Activated T-helper 1 cell treated with anti-CD3 and anti-CD28 coated beads, Interleukin-12 subunit alpha, Interleukin-12 subunit beta, Interleukin-2, Interleukin-4 antibody, amounts not matched to agents 30 ng/mL and 10 ng/mL and 1 ng/mL, durations not matched to agents 14 hours and 24 hours and 36 hours (primary cell): ENCODE results near the gene FNDC7. TPM values are rescaled to one million over a fixed set of nuclear protein-coding genes. Genes with fewer than 3 reads are reported as not detected.
"Not testable (repeated sequence)": the region's sequence is repeated elsewhere in the genome, so short reads cannot be mapped to it uniquely, and the experiment has no call there.

Source experiments
- DNase-seq: peaks from one replicate; pipeline ENCODE4 v3.0.0; 2021; ENCODE audit warnings: low spot score
- H3K27ac Mint-ChIP-seq: one replicate; pipeline ENCODE4 v1.8.0; 2021; ENCODE audit warnings: mild to moderate bottlenecking, mixed read lengths
- H3K27me3 Mint-ChIP-seq: one replicate; pipeline ENCODE4 v1.8.0; 2022; ENCODE audit warnings: mild to moderate bottlenecking, moderate library complexity, mixed read lengths; ENCODE audit not compliant: insufficient read depth
- H3K36me3 Mint-ChIP-seq: one replicate; pipeline ENCODE4 v1.8.0; 2021; ENCODE audit warnings: low read depth, mixed read lengths
- H3K4me1 Mint-ChIP-seq: one replicate; pipeline ENCODE4 v1.8.0; 2021; ENCODE audit warnings: low read depth, mixed read lengths
- H3K4me3 Mint-ChIP-seq: one replicate; pipeline ENCODE4 v1.8.0; 2021; ENCODE audit warnings: mild to moderate bottlenecking, moderate library complexity, mixed read lengths
- H3K9me3 Mint-ChIP-seq: one replicate; pipeline ENCODE4 v1.8.0; 2021; ENCODE audit warnings: mixed read lengths
- intact Hi-C: fragments of 100-400 bp; cut with micrococcal nuclease; formaldehyde crosslinking; loops from one replicate; pipeline ENCODE4 v1.15.1; 2024
- total RNA-seq: library from RNA; stranded (reverse); gene quantifications from 2 replicates; pipeline ENCODE4 v1.2.3, GENCODE V29; 2022

FNDC7 gene
- total RNA-seq, 1 donor from 2014 or later = not detected

- no peak for DNase-seq
- H3K27me3 Mint-ChIP-seq = no peaks in the 10 kb centered on the region
- intact Hi-C loops = no loop called here
- no peak overlapping the region for H3K27ac Mint-ChIP-seq
- H3K4me3 Mint-ChIP-seq = no peak overlapping the region
- no peaks in the 10 kb centered on the region for H3K4me1 Mint-ChIP-seq
- peaks cover 28% of the 10 kb centered on the region for H3K36me3 Mint-ChIP-seq
- no peaks in the 10 kb centered on the region for H3K9me3 Mint-ChIP-seq
Measured at GRCh38 chr1:108767115-108767514, 54.4 kb downstream of the FNDC7 start.

- Mint-ChIP-seq H3K9me3 (no peaks in the 10 kb centered on the region), H3K4me1 (no peaks in the 10 kb centered on the region), H3K27ac (no peak overlapping the region), H3K36me3 (peaks cover 28% of the 10 kb centered on the region), H3K4me3 (no peak overlapping the region), H3K27me3 (no peaks in the 10 kb centered on the region)
- intact Hi-C loops = no loop called here
- DNase-seq = no peak
Measured at GRCh38 chr1:108767708-108768107, 55.0 kb downstream of the FNDC7 start.

- intact Hi-C loops = no loop called here
- Mint-ChIP-seq H3K27ac (no peak overlapping the region), H3K4me3 (no peak overlapping the region), H3K36me3 (peaks cover 37% of the 10 kb centered on the region), H3K27me3 (no peaks in the 10 kb centered on the region), H3K9me3 (no peaks in the 10 kb centered on the region), H3K4me1 (no peaks in the 10 kb centered on the region)
- no peak for DNase-seq
Measured at GRCh38 chr1:108777839-108778238, 65.1 kb downstream of the FNDC7 start.

- no peaks in the 10 kb centered on the region for H3K27me3 Mint-ChIP-seq
- no peak overlapping the region for H3K27ac Mint-ChIP-seq
- intact Hi-C loops = no loop called here
- DNase-seq = no peak
- H3K36me3 Mint-ChIP-seq = peaks cover 41% of the 10 kb centered on the region
- no peak overlapping the region for H3K4me3 Mint-ChIP-seq
- H3K4me1 Mint-ChIP-seq = no peaks in the 10 kb centered on the region
- peaks cover 14% of the 10 kb centered on the region for H3K9me3 Mint-ChIP-seq
Measured at GRCh38 chr1:108779455-108779854, 66.7 kb downstream of the FNDC7 start.

DNA sequence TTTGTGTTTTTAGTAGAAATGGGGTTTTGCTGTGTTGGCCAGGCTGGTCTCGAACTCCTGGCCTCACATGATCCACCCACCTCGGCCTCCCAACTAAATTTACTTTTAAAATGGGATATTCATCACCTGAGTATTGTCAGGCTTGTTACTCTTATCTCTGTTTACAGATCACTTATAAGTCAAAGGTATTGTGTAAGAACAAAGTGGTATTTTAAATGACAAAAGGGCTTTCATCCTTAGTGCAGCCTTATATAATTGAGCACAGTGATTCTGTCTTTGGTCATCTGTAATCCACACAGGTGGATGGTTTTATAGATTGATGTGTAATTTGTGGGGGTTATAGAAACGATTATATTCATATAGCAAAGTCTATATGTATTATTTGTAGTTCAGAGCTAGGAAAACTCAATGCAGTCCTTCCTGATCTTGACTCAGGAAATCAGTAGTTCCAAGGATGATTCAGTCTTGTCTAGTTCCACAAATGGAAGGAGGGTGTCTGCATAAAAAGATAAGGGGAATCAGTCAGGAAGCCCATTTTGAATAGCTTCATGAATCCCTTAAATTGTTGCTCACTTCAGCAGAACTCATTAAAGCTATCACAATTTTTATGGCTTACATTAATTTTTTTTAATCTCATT, 68.3 kb downstream of the FNDC7 start:
- no peak overlapping the region for H3K4me3 Mint-ChIP-seq
- H3K4me1 Mint-ChIP-seq = no peaks in the 10 kb centered on the region
- H3K27ac Mint-ChIP-seq = no peak overlapping the region
- no peaks in the 10 kb centered on the region for H3K27me3 Mint-ChIP-seq
- H3K36me3 Mint-ChIP-seq = peaks cover 52% of the 10 kb centered on the region
- intact Hi-C loops = no loop called here
- H3K9me3 Mint-ChIP-seq = peaks cover 30% of the 10 kb centered on the region
- DNase-seq = no peak

- H3K36me3 Mint-ChIP-seq = peaks cover 57% of the 10 kb centered on the region
- H3K9me3 Mint-ChIP-seq = peaks cover 31% of the 10 kb centered on the region
- H3K4me1 Mint-ChIP-seq, DNase-seq, intact Hi-C loops, H3K27ac Mint-ChIP-seq, H3K4me3 Mint-ChIP-seq, H3K27me3 Mint-ChIP-seq: not testable (repeated sequence)
Measured at GRCh38 chr1:108781575-108781944, 68.9 kb downstream of the FNDC7 start.

DNA sequence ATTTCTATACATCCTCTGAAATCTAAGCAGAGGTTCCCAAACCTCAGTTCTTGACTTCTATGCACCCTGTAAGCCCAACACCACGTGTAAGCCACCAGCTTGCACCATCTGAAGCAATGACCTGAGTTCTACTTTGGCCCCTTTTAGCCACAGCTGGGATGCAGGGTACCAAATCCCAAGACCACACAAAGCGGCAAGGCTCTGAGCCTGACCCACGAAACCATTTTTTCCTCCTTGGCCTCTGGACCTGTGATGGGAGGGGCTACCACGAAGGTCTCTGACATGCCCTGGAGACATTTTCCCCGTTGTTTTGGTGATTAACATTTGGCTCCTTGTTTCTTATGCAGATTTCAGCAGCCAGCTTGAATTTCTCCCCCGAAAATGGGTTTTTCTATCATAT, 72.6 kb downstream of the FNDC7 start:
- H3K4me1 Mint-ChIP-seq = no peaks in the 10 kb centered on the region

GRCh38 chr1:108785880-108786279, 73.2 kb downstream of the FNDC7 start:
- peaks cover 31% of the 10 kb centered on the region for H3K9me3 Mint-ChIP-seq
- no peak overlapping the region for H3K27ac Mint-ChIP-seq
- no peak overlapping the region for H3K4me3 Mint-ChIP-seq
- no peak for DNase-seq
- H3K4me1 Mint-ChIP-seq = no peaks in the 10 kb centered on the region
- peaks cover 66% of the 10 kb centered on the region for H3K36me3 Mint-ChIP-seq
- intact Hi-C loops = no loop called here
- H3K27me3 Mint-ChIP-seq = no peaks in the 10 kb centered on the region

More for the DNA sequence above, 72.6 kb downstream of the FNDC7 start:
- H3K27me3 Mint-ChIP-seq = no peaks in the 10 kb centered on the region
- no peak overlapping the region for H3K27ac Mint-ChIP-seq
- intact Hi-C loops = no loop called here
- H3K9me3 Mint-ChIP-seq = peaks cover 31% of the 10 kb centered on the region
- no peak for DNase-seq
- peaks cover 61% of the 10 kb centered on the region for H3K36me3 Mint-ChIP-seq
- no peak overlapping the region for H3K4me3 Mint-ChIP-seq

DNA sequence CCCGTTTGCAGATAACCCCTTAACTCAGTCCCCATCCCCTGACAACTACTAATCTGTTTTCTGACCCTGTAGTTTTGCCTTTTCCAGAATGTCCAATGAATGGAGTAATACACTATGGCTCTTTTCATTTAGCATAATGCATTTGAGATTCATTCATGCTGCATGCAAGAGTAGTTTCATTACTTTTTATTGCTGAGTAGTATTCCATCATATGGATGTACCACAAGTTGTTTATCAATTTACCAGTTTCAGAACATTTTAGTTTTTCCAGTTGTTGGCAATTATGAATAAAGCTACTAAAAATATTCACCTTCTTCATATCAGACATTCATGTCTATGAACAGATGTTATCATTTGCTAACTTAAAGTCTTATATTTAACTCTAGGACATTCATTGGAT, 79.1 kb downstream of the FNDC7 start:
- no peaks in the 10 kb centered on the region for H3K27me3 Mint-ChIP-seq
- peaks cover 55% of the 10 kb centered on the region for H3K36me3 Mint-ChIP-seq

More for the DNA sequence above, 79.1 kb downstream of the FNDC7 start:
- Mint-ChIP-seq H3K9me3 (peaks cover 19% of the 10 kb centered on the region), H3K27ac (no peak overlapping the region), H3K4me1 (no peaks in the 10 kb centered on the region), H3K4me3 (no peak overlapping the region)
- DNase-seq = no peak
- intact Hi-C loops = no loop called here

Other genes starting within 250 kb of the FNDC7 start
- 16.7 and 18.5 TPM in 2 replicates for gene EEIG2, start 152.8 kb upstream of the FNDC7 start, total RNA-seq
- gene HENMT1, start 51.8 kb upstream of the FNDC7 start, total RNA-seq = 17.9 and 20.7 TPM in 2 replicates
- 94.4 and 99.8 TPM in 2 replicates for gene PRPF38B, start 20.6 kb upstream of the FNDC7 start, total RNA-seq
- 39.6 and 42.4 TPM in 2 replicates for gene STXBP3, start 33.8 kb downstream of the FNDC7 start, total RNA-seq
- gene AKNAD1, start 144.2 kb downstream of the FNDC7 start, total RNA-seq = not detected in 2 replicates
- gene GPSM2, start 164.1 kb downstream of the FNDC7 start, total RNA-seq = 8.4 and 9.5 TPM in 2 replicates